GM08714 (cell line): ENCODE measurements around the gene KCNC3.

Experiments
- H3K4me3 ChIP-seq: fragments of 200-500 bp; sonication (Bioruptor generic); 2 replicates; pipeline ENCODE4 v1.5.1; 2014; ENCODE audit warnings: mild to moderate bottlenecking, low read length, inconsistent platforms
- ZNF274 ChIP-seq: IDR thresholded peaks from 2 replicates; pipeline ENCODE4 v1.6.1; 2012; ENCODE audit warnings: mild to moderate bottlenecking, low read depth, low read length

The KCNC3 gene

DNA sequence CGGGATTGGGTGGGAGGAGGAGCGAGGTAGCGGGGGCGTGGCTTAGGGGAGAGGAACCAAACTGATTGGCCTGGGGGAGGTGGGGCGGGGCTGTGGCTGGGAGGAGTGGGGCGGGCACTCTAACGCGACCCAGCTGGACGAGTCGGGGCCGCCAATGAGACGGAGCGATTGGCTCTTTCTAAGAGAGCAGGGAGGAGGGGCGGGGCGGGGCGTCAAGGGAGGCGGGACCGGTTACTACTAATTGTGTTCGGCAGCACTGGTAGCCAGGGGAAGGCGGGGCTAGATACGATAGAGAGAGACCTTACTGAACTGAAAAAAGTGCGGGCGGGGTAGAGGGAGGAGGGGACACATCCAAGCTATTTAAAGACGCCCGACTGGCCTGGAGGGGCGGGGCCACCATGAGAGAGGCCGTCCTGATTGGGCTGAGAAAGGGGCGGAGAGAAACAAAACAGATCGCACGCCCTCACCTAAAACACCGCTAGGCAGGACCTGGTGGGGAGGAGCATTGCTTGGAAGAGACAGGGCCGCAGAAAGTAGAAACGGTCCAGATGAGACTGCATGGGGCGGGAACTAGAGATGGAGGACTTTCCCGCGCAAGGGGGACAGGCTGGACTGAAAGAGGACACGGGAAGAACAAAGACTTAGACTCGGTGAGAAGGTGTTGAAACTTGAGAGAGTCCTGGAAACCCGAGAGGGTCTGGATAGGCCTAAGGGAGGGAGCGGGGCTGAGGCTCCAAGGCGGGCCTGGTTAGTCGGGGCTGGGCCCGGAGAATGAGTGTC is at the start of gene KCNC3:
TSS of gene KCNC3 (minus strand) at position 232 of the 780 bp plus-strand sequence. CDS start 295 bp downstream, outside the sequence.
- TF ChIP-seq ZNF274: no peak
- peak within 1 kb of the TSS; percentile 57; the same call in 1 of the 2 replicates for H3K4me3 ChIP-seq

DNA sequence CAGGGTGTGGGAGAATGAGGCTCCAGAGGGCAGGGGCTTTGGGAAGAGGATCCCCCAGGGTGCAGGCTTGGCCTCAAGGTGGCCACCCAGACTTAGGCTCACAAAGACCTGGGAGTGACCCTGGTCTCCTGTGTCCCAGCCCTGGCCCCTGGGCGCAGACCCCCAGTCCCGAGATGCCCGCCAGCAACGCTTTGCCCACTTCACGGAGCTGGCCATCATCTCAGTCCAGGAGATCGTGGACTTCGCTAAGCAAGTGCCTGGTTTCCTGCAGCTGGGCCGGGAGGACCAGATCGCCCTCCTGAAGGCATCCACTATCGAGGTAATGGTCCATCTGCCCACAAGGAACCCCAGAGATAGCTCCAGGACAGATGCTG is 49.7 kb upstream of the KCNC3 start:
- no peak overlapping the region for H3K4me3 ChIP-seq
- no peak for TF ChIP-seq ZNF274

- TF ChIP-seq ZNF274: no peak
- no peak overlapping the region for H3K4me3 ChIP-seq
Observed at GRCh38 chr19:50378169-50378862, 49.1 kb upstream of the KCNC3 start.

DNA sequence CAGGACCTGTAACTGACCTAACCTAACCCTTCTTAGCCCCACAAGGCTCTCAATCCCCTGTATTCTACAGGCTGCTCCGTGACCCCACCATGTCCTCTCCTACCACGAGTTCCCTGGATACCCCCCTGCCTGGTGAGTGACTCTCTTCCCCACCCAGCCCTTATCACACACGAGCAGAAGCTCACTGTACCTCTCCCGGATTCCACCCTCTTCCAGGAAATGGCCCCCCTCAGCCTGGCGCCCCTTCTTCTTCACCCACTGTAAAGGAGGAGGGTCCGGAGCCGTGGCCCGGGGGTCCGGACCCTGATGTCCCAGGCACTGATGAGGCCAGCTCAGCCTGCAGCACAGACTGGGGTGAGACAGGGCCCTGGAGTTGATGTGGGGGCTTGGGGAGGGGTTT is 48.3 kb upstream of the KCNC3 start:
- TF ChIP-seq ZNF274: no peak
- no peak overlapping the region for H3K4me3 ChIP-seq

GRCh38 chr19:50377051-50377461 is 47.9 kb upstream of the KCNC3 start:
- TF ChIP-seq ZNF274: no peak
- peak overlapping the region; percentile 26; the same call in 1 of the 2 replicates for H3K4me3 ChIP-seq

GRCh38 chr19:50376166-50377050 is 47.2 kb upstream of the KCNC3 start, which contains the start of gene NR1H2:
Gene NR1H2 (plus strand): TSS chr19:50376457. CDS start chr19:50377606, 1,149 bp downstream.
- no peak for TF ChIP-seq ZNF274
- H3K4me3 ChIP-seq: peak within 1 kb of the TSS; percentile 78

DNA sequence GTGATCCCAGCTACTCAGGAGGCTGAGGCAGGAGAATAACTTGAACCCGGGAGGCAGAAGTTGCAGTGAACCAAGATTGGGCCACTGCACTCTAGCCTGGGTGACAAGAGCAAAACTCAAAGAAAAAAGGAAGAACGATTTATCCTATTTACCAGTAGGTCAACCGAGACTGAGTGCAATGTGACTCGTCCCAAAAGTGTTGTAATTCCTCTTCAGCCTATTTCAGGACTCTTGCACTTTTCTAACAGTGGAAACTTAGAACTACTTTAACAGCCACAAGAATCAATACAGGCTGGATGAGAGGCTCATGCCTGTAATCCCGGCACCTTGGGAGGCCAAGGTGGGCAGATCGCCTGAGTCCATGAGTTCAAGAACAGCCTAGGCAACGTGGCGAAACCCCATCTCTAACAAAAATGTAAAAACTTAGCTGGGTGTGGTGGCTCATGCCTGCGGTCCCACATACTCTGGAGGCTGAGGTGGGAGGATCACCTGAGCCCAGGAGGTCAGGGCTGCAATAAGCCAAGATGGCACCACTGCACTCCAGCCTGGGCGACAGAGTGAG is 42.8 kb upstream of the KCNC3 start:
- no peak overlapping the region for H3K4me3 ChIP-seq
- TF ChIP-seq ZNF274: no peak

- H3K4me3 ChIP-seq: peak overlapping the region; percentile 73
Observed at GRCh38 chr19:50368649-50369570, 39.7 kb upstream of the KCNC3 start.

GRCh38 chr19:50365434-50366306 is 36.5 kb upstream of the KCNC3 start, which contains the start of gene NAPSA:
Gene NAPSA (minus strand): TSS chr19:50365639. CDS start chr19:50365621, 18 bp downstream.
- H3K4me3 ChIP-seq: no peak within 1 kb of the TSS; the same call in 1 of the 2 replicates
- TF ChIP-seq ZNF274: no peak

More at GRCh38 chr19:50368649-50369570, 39.7 kb upstream of the KCNC3 start:
- no peak for TF ChIP-seq ZNF274

GRCh38 chr19:50362656-50363424 is 33.7 kb upstream of the KCNC3 start:
- no peak overlapping the region for H3K4me3 ChIP-seq
- no peak for TF ChIP-seq ZNF274

GRCh38 chr19:50362030-50362412 is 32.8 kb upstream of the KCNC3 start:
- no peak overlapping the region for H3K4me3 ChIP-seq
- TF ChIP-seq ZNF274: no peak
